ENCODE data around the gene YIPF3. TPM values are rescaled to one million over a fixed set of nuclear protein-coding genes. Genes with fewer than 3 reads are reported as not detected.
"Not testable (repeated sequence)": the region's sequence is repeated elsewhere in the genome, so short reads cannot be mapped to it uniquely, and the experiment has no call there.

YIPF3 gene
- polyA plus RNA-seq, 3 donors, result 54.0 to 117 (median 97.3) TPM

DNA sequence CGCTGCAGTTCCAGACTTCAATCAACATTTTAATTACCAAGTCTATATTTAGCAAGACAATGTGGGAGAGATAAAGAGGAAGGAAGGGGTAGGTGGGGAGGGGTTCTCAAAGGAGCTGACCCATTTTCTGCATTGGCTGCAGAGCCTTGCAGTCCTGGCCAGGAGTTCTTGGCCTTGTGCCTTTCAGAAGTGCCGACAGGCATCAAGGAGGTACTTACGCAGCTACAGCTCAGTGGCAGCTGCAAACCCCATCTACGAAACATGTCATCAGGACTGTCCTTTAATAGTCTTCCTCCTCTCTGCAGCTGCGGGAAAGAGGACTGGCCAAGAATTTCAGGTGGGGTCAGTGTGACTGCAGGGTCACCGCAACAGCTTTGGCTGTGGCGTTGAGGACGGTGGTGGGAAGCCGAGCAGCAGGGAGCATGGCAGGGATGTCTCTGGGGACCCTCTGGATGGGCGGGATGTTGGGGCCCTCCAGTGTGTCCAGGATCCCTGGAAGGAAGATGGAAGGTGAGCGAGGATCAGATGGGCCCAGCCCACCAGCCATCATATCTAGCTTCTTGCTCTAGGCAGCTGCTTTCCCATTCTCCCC is 4.8 kb downstream of the YIPF3 start:
- no peak overlapping the region for H3K27ac ChIP-seq (ENCODE audit: low read depth, low read length)
- WGBS, 3 donors, result 69 to 85% (median 75%) methylated on average over 11 of the region's 11 CpGs

DNA sequence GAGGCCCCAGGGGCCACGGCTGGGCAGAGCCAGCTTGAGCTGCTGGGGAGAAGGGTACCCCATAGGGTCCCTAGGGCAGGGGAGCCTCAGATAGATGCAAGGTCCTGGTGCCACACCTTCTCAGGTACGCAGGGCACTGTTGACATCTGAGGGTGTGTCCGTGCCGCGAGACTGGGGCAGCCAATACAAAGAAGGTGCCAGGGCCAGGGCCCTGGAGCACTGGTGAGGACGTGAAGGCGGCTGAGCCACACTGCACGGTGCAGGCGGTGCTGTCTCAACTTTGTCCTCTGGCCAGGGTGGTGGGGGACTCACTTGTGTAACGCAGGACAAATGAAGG is 5.9 kb downstream of the YIPF3 start:
- 71 to 84% (median 78%) methylated on average over 10 of the region's 10 CpGs for WGBS, 3 donors
- no peak overlapping the region for H3K27ac ChIP-seq (ENCODE audit: low read depth, low read length)

DNA sequence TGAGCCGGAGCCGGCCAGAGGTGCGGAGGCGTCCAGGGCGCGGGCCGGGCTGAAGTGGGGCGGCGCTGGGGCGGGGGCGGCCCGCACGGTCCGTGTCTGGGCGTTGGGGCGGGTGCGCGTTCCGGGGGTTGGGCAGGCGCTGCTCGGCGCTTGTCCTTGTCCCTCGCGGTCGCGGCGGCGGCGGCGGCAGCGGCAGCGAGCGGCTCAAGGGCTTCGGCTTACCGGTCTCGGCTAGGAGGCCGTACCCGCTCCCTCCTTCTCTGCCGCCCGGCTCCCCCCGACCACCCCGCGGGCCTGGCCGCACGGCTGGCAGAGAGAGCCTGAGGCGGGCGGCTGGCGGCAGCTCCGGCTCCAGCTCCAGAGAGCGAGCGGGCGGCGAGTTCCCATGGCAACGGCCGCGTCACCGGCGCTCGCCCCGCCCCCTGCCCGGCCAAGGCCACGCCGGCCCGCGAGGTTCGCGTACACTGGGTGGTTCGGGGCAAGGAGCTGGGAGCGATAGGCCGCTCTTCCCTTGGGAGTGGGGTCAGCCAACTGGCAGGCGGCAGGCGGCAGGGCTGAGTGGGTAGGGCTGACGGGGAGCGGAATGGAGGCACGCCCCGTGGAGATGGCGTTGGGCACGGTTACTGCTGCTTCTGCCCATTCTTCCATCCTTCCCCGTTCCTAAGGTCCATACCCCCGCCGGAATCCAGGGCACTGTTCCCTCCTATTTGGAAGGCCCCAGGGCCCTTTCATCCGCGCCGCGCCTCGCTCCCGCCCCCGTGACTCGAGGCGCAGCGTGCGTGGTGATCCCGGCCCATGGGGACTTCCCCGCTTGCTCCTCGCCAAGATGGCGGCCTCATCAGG is 6.5 kb downstream of the YIPF3 start, which contains the start of gene LRRC73:
LRRC73 (minus strand) TSS at position 363 of the 843 bp plus-strand sequence. CDS start 561 bp downstream, outside the sequence.
- 6 to 7% (median 7%) methylated on average over 83 to 96 of the region's 96 CpGs for WGBS, 3 donors
- H3K27ac ChIP-seq (ENCODE audit: low read depth, low read length), result no peak within 1 kb of the TSS

DNA sequence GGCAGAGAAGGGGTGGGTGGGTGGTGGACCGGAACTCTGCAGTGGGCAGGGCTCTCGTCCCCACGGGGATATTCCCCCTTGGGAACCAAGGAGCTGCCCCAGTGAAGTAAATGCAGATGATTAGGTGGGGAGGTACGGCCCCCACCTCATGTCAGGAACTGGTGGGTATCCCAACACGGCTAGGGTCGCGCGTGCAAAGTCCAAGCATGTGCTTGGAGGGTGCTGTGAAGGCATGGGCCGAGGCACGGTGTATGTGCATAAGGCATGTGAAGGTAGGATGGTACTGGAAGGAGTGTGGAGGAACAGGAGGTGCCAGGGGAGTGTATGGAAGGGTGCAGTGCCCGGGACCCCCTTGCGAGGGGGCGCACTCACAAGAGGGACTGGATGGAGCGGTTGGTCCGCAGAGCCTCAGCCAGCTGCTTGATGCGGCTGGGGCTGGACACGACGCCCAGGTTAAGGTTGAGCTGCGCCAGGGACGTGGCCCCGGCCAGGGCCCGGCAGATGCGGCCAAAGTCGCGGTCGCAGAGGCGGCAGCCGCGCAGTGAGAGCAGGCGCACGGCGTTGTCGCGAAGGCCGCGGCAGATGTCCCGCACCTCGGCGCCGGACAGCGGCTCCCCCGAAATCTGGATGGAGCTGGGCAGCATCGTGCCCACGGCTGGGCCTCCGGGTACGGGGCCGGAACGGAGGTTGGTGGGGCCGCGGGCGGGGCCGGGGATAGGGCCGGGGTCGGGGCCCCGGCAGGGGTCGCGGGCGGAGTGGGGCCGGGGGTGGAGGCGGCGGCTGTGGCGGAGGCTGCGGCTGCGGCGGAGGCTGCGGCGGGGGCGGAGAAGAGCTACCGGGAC is 7.4 kb downstream of the YIPF3 start:
- WGBS, 3 donors, result 8 to 15% (median 8%) methylated on average over 52 to 68 of the region's 69 CpGs
- no peak overlapping the region for H3K27ac ChIP-seq (ENCODE audit: low read depth, low read length)

DNA sequence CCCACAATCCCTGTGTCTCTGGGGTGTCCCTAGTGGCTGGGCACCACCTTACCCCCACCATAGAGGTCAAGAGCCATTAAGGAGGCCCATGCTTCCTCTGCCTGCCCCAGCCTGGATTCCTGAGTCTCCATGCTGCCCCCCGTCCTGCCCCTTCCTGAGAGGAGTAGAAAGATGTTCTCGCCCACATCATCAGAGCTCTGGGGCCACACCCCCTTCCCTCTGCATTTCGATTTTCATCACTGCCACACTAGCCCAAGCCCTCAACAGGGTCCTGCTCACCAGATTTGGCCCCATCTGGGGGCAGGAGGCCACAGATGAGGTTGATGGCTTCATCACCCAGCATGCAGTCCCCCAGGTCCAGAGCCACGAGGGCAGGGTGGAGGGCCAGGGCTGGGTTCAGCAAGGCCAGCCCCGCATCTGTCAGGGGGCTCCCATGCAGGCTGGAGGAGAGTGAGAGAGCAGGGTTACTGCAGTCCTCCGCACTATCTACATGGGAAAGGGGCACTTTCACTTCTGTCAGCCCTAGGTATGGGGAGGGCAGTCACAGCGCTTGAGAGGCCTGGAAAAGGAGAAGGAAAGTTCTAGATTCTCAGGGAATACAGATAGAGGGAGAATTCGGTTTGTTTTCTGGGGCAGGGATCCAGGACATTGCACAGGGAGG is 8.1 kb downstream of the YIPF3 start:
- 70 to 82% (median 75%) methylated on average over 8 of the region's 8 CpGs for WGBS, 3 donors
- H3K27ac ChIP-seq (ENCODE audit: low read depth, low read length), result no peak overlapping the region

DNA sequence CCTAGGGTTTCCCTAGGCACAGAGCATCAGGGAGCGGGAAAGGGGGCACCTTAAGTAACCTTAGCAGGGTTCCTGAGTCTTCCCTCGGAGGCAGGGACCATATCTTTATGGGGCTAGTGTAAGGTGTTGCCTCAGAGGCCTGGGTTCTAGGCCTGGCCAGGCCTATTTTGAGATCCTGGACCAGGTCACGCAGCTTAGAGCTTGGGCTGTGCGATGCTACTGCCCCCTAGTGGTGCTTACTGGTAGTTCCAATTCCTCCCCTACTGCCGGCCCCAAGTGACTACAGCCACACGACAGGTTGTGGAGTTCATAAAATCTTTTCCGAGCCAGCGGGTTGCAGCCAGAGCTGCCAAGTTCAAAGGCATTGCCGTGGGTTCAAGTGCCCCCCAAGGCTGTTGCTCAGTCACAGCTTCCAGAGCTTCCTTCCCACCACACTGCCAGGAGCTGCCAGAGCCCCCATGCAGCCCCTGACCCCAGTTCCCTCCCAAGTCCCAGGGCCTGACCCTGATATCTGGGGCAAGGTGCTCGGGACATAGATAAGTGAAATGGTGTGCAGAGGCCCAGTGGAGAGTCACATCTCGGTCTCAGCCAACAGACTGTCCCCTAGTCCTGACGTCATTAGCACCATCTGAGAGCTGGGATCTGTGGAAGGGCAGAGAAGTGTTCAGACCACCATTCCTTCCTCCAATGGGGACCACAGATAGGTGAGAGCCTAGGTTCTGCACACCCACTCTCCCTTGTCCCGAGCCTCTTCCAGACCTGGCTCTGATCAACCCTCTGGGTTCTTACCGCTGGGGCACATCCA is 9.9 kb downstream of the YIPF3 start:
- WGBS, 3 donors, result 26 to 28% (median 27%) methylated on average over 14 of the region's 14 CpGs

DNA sequence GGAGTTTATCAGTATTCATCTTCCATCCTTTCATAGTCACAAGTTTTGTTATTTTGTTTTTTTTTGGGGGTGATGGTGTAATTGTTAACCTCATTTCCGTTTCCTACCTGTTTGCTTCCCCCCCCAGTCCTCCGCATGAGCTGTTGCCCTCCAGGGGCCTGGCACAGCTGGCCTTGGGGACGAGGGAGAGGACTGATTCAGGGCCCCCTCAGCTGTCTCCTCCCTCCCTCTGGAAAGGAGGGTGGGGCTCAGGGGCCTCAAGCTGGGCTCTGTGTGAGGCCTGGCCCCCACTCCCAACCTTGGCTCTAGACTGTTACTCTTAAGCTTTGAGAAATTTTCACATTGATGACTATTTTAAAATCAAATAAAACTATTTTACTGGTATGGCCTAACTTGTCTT is 10.6 kb downstream of the YIPF3 start:
- no peak overlapping the region for H3K27ac ChIP-seq (ENCODE audit: low read depth, low read length)
- WGBS, 3 donors, result 75 to 91% (median 78%) methylated on average over 3 of the region's 3 CpGs

More for the DNA sequence above, 9.9 kb downstream of the YIPF3 start:
- H3K27ac ChIP-seq (ENCODE audit: low read depth, low read length), result no peak overlapping the region

DNA sequence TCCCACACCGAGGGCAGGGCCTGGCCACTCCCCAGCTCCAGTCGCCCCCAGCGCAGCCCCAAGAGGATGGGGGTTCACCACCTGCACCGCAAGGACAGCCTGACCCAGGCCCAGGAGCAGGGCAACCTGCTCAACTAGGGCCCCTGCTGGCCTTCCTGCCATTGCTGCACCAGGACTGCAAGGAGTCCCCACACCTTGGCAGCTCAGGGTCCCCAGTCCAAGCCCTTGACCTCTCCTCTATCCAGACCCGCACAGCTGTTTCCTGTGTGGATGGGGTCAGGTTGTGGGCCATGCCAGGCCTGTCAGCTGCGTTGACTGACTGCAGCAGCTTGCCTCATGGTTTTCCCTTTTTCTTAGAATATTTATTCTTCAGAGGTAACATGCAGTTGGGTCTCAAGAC is 11.0 kb downstream of the YIPF3 start:
- WGBS, 3 donors, result 63 to 79% (median 75%) methylated on average over 6 of the region's 6 CpGs

DNA sequence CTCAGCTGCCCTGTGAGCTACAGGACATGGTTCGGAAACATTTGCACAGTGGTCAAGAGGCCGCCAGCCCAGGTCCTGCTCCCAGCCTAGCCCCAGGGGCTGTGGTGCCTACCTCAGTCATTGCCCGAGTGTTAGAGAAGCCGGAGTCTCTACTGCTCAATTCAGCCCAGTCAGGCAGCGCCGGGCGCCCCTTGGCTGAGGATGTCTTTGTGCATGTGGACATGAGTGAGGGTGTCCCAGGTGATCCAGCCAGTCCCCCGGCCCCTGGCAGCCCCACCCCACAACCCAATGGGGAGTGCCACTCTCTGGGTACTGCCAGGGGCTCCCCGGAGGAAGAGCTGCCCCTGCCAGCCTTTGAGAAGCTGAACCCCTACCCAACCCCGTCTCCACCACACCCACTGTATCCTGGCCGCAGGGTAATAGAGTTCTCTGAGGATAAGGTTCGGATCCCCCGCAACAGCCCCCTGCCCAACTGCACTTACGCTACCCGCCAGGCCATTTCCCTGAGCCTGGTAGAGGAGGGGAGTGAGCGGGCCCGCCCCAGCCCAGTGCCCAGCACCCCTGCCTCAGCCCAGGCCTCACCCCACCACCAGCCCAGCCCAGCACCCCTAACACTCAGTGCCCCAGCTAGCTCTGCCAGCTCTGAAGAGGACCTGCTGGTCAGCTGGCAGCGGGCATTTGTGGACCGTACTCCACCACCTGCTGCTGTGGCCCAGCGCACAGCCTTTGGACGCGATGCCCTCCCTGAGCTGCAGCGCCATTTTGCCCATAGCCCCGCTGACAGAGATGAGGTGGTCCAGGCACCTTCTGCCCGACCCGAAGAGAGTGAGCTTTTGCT is 11.8 kb downstream of the YIPF3 start:
- no peak overlapping the region for H3K27ac ChIP-seq (ENCODE audit: low read depth, low read length)
- 93 to 94% (median 94%) methylated on average over 23 to 26 of the region's 26 CpGs for WGBS, 3 donors

More for the DNA sequence above, 11.0 kb downstream of the YIPF3 start:
- H3K27ac ChIP-seq (ENCODE audit: low read depth, low read length), result no peak overlapping the region

DNA sequence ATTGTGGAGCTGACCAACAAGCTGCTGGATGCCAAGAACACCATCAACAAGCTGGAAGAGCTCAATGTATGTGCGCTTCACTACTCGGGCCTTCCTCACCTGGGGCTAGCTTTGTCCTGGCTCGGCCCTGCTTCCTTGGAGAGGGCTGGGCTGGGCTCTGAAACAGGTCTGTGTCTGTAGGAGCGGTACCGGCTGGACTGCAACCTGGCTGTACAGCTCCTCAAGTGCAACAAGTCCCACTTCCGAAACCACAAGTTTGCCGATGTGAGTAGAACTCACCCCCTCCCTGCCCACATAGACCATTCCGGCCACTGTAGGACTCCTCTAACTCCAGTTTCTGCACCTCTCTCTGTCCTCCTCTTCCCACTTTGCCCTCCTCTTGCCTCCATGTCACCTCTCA is 13.3 kb downstream of the YIPF3 start:
- WGBS, 3 donors, result 90 to 92% (median 91%) methylated on average over 8 of the region's 8 CpGs
- H3K27ac ChIP-seq (ENCODE audit: low read depth, low read length), result no peak overlapping the region

DNA sequence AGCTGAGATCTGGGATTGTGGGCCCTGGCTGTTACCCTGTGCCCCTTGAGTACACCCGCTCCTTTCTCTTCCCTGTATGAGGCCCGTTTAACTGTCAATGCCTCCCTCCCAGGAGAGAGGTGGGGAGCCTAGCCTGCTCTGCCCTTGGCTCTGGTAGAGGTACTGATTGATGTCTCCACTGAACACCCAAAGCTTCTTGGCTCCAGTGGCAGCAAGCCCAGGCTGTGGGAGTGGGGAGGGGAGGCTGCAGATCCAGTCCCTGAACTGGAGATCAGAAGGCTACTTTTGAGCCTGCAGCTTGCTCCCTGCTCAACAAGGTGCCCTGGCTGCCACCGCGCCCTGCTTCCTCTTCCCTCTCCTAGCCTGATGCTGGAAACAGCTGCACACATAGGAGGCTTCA is 14.1 kb downstream of the YIPF3 start:
- no peak overlapping the region for H3K27ac ChIP-seq (ENCODE audit: low read depth, low read length)
- 75 to 95% (median 80%) methylated on average over 4 of the region's 4 CpGs for WGBS, 3 donors

DNA sequence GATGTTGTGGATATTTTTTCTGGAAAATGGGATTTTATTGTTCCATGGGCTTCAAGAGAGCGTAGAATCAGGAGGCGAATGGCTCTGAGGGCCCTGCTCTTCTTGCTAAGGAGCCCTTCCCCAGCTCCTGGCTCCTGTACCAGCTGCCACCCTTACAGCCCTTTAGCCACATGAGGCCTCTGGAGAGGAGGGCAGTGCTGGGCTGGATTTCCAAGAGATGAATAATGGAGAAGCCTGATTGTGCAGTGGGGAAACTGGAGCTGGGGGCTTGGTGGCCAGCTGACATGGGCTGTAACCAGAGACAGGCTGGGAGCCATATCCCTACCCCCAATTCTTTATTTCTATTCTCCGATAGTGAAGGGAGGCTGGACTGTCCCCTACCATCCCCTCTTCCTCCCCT is 15.8 kb downstream of the YIPF3 start:
- H3K27ac ChIP-seq (ENCODE audit: low read depth, low read length), result no peak overlapping the region
- 92 to 98% (median 93%) methylated on average over 3 of the region's 3 CpGs for WGBS, 3 donors

DNA sequence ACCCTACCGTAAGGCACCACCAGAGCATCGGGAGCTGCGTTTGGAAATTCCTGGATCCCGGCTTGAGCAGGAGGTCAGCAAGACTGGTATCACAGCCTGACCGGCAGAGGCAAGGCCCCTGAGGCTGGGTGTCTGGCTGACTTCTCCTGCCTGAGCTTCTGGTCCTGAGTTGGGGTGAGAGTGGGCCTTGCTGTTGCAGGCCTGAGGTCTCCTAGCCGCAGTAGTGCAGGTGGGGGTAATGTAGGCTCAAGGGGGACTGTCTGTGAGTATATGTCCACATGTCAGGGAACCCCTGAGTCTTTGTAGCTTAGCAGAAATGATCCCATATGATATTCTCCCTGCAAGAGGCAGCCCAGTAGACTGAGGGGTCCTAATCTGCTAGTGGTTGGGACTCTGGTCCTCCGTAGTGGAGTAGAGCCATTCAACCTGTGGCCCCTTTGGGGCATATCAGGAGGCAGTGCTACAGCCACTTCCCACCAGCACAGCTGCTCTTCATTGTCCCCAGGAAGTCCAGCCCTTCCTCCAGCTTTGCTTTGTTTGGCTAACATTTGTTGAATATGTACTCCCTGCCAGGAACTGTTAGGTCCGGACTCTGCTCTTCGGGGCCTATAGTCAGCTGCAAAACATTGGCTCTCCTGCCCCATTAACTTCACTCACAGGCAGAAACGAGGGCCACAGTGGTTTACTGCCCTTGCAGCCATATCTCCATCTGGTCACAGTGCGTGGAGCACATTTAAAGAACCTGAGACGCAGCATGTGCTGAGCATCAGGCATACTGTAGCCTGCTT is 17.5 kb downstream of the YIPF3 start:
- H3K27ac ChIP-seq (ENCODE audit: low read depth, low read length), result no peak overlapping the region
- WGBS, 3 donors, result 76 to 91% (median 83%) methylated on average over 12 of the region's 12 CpGs

DNA sequence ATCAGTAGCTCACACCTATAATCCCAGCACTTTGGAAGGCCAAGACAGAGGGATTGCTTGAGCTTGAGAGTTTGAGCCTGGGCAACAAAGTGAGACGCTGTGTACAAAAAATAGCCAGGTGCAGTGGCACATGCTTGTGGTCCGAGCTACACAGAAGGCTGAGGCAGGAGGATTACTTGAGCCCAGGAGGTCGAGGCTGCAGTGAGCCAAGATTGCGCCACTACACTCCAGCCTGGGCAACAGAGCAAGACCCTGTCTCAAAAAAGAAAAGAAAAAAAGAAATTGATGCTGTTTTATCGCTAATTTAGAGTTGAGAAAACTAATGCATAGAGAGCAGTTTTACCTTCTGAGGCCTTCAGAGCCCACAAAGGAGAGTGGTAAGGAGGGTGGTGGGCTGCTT is 18.4 kb downstream of the YIPF3 start:
- not testable (repeated sequence) for H3K27ac ChIP-seq (ENCODE audit: low read depth, low read length)
- 94 to 95% (median 94%) methylated on average over 5 of the region's 5 CpGs for WGBS, 3 donors

DNA sequence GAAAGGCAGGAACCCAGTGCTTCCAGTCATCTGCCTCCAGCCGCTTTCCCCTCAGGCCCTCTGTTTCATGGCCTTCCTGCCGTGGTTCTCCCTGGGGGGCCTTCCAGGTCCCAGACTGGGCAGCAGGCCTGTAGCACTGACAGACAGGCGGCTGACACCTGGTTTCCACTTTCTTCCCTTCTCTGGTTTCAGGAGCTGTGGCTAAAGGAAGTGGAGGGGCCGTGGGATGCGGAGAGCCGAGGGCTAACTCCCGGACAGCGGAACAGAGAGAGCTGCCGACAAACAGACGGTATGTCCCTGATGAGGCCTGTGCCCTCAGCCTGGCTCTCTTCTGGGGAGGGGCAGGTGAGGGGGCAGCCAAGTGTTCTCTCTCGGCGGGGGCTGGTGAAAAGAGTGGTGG is 19.0 kb downstream of the YIPF3 start:
- WGBS, 3 donors, result 88 to 93% (median 92%) methylated on average over 12 of the region's 12 CpGs

DNA sequence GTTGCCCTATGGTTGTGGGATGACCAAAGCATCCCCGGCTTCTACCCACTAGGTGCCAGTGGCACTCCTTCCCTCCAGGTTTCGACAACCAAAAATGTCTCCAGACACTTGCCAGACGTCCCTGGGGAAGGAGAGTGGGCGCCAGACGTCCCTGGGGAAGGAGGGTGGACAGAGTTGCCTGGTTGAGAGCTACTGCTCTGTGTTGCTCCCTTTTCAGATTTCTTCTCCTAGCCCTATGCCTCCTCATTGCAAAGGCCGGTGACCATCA is 19.7 kb downstream of the YIPF3 start:
- WGBS, 3 donors, result 84 to 94% (median 84%) methylated on average over 6 of the region's 6 CpGs

More for the DNA sequence above, 19.0 kb downstream of the YIPF3 start:
- H3K27ac ChIP-seq (ENCODE audit: low read depth, low read length), result no peak overlapping the region

More for the DNA sequence above, 19.7 kb downstream of the YIPF3 start:
- H3K27ac ChIP-seq (ENCODE audit: low read depth, low read length), result no peak overlapping the region

All from adipose tissue (tissue), 3 donors.